ENCODE measurements around the gene CFL1. TPM values are rescaled to one million over a fixed set of nuclear protein-coding genes. Genes with fewer than 3 reads are reported as not detected.

The CFL1 gene
- total and polyA plus RNA-seq, 7 experiments from 2014 or later, result 403 to 2,314 (median 802) TPM

DNA sequence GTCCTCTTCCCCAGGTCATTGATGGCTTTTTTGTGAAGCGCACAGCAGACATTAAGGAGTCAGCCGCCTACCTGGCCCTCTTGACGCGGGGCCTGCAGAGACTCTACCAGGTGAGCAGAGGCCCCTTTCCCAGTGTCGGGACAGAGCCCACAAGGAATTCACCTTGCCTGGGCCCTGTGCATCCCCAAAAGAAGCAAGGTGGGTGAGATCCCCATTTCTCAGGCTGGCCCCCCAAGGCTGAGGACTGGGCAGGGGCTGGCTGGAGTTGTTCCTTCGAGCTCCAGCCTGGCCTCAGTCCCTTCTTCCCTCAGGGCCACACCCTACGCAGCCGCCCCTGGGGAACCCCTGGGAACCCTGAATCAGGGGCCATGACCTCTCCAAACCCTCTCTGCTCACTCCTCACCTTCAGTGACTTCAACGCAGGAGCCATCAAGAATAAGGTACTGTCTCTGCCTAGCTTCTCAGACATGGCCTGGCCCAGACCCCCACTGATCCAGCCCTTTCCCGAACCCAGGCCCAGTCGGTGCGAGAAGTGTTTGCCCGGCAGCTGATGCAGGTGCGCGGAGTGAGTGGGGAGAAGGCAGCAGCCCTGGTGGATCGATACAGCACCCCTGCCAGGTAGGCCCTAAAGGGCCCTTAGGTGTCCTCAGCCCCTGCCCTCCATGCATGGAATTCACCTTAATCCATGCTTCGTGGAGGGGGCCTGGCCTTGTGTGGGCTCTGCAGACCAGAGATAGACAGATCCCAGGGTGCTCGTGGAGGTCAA, 6.9 kb upstream of the CFL1 start:
- Histone ChIP-seq H3K4me3 (ENCODE audit: low read length) (no peak overlapping the region), H3K4me1 (ENCODE audit: control insufficient read depth in 2 of 2, insufficient read depth in 2 of 2, low read length in 2 of 2) (peaks cover 12 to 15% of the 10 kb centered on the region in 2 donors), H3K36me3 (ENCODE audit: control insufficient read depth in 2 of 3, insufficient read depth in 3 of 3, low read length in 3 of 3) (peaks cover 5 to 60% (median 12%) of the 10 kb centered on the region in 3 experiments), H3K27ac (ENCODE audit: low read depth, low read length) (no peak overlapping the region), H3K9me3 (ENCODE audit: control insufficient read depth in 2 of 3, low read length in 3 of 3) (no peaks in the 10 kb centered on the region), H3K27me3 (ENCODE audit: control insufficient read depth in 2 of 2, insufficient read depth in 2 of 2, low read length in 2 of 2) (no peaks in the 10 kb centered on the region)
- H3K36me3 Mint-ChIP-seq, result peaks cover 0 to 18% (median 9%) of the 10 kb centered on the region in 5 donors
- CTCF ChIA-PET, result interaction anchor here (2.1 to 8.3 kb wide), 2 partner anchors 20 to 23 kb away, joined by 9 to 159 read pairs; partner anchors contain the start of genes CCDC85B and FIBP
- no peak for ATAC-seq
- intact Hi-C loops (cut with micrococcal nuclease), result no loop called here
- H3K9me3 Mint-ChIP-seq, result no peaks in the 10 kb centered on the region
- H3K4me3 Mint-ChIP-seq, result no peak overlapping the region
- no peaks in the 10 kb centered on the region for H3K27me3 Mint-ChIP-seq
- H3K4me1 Mint-ChIP-seq, result peaks cover 17 to 30% (median 19%) of the 10 kb centered on the region in 7 donors
- no peak for DNase-seq
- POLR2A ChIA-PET, result interaction anchor here (12.9 kb wide), 1 partner anchor 24 kb away, joined by 316 read pairs; the partner anchor contains the start of genes CCDC85B and FIBP
- peak overlapping the region in 1 of 9 donors; percentile 38 for H3K27ac Mint-ChIP-seq

GRCh38 chr11:65863889-65864705, 6.1 kb upstream of the CFL1 start:
- DNase-seq, result peak in 1 of 9 donors; percentile 6
- H3K36me3 Mint-ChIP-seq, result peaks cover 0 to 20% (median 9%) of the 10 kb centered on the region in 5 donors
- no peaks in the 10 kb centered on the region for H3K27me3 Mint-ChIP-seq
- peak overlapping the region in 1 of 9 donors; percentile 51 for H3K27ac Mint-ChIP-seq
- Histone ChIP-seq H3K4me1 (ENCODE audit: control insufficient read depth in 2 of 2, insufficient read depth in 2 of 2, low read length in 2 of 2) (peaks cover 12 to 16% of the 10 kb centered on the region in 2 donors), H3K4me3 (ENCODE audit: low read length) (no peak overlapping the region), H3K36me3 (ENCODE audit: control insufficient read depth in 2 of 3, insufficient read depth in 3 of 3, low read length in 3 of 3) (peaks cover 5 to 60% (median 12%) of the 10 kb centered on the region in 3 experiments), H3K9me3 (ENCODE audit: control insufficient read depth in 2 of 3, low read length in 3 of 3) (no peaks in the 10 kb centered on the region), H3K27me3 (ENCODE audit: control insufficient read depth in 2 of 2, insufficient read depth in 2 of 2, low read length in 2 of 2) (no peaks in the 10 kb centered on the region), H3K27ac (ENCODE audit: low read depth, low read length) (no peak overlapping the region)
- ChIA-PET CTCF (interaction anchor here (8.3 kb wide), 1 partner anchor 24 kb away, joined by 159 read pairs; the partner anchor contains the start of genes CCDC85B and FIBP), POLR2A (interaction anchor here (0.8 to 12.9 kb wide), 3 partner anchors 6 to 25 kb away, joined by 3 to 316 read pairs (median 109); partner anchors contain the start of genes CCDC85B, EFEMP2 and FIBP)
- no peak for ATAC-seq
- intact Hi-C loops (cut with micrococcal nuclease), result no loop called here
- H3K9me3 Mint-ChIP-seq, result no peaks in the 10 kb centered on the region
- peaks cover 17 to 30% (median 19%) of the 10 kb centered on the region in 7 donors for H3K4me1 Mint-ChIP-seq
- no peak overlapping the region for H3K4me3 Mint-ChIP-seq

DNA sequence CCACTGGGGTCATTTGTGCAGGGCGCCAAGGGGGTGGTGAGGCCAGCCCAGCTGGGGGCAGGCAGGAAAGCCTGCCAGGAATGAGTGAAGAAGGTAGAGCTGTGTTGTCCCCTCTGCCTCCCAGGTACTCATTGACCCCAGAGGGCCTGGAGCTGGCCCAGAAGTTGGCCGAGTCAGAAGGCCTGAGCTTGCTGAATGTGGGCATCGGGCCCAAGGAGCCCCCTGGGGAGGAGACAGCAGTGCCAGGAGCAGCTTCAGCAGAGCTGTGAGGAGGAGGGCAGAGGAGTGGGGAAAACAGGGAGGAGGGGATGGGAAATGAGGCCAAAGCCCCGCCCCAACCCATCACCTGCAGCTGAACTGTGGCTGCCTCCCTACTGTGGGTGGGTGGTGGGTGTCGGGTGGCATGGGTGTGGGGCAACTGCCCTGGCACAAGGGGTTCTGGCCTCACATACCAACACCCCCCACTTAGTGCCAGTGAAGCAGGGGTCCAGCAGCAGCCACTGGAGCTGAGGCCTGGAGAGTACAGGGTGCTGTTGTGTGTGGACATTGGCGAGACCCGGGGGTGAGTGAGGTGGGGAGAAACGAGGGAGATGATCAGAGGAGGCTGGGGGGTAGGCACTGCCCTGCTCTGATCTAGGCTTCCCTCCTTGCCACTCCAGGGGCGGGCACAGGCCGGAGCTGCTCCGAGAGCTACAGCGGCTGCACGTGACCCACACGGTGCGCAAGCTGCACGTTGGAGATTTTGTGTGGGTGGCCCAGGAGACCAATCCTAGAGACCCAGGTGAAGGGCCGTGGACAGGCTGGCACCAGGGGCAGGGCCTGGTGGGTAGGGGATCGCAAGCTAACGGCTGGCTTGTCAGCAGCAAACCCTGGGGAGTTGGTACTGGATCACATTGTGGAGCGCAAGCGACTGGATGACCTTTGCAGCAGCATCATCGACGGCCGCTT, 5.2 kb upstream of the CFL1 start:
- CTCF ChIA-PET, result interaction anchor here (8.3 kb wide), 1 partner anchor 25 kb away, joined by 159 read pairs; the partner anchor contains the start of genes CCDC85B and FIBP
- no peak overlapping the region for H3K4me3 ChIP-seq (ENCODE audit: low read length)
- Mint-ChIP-seq H3K9me3 (no peaks in the 10 kb centered on the region), H3K27ac (peak overlapping the region in 2 of 9 donors; percentile 28 to 62), H3K27me3 (no peaks in the 10 kb centered on the region), H3K4me3 (peak overlapping the region in 2 of 10 donors; percentile 47 to 51), H3K4me1 (peaks cover 23 to 38% (median 25%) of the 10 kb centered on the region in 7 donors), H3K36me3 (peaks cover 0 to 20% (median 9%) of the 10 kb centered on the region in 5 donors)
- POLR2A ChIA-PET, result interaction anchor here (0.7 to 12.9 kb wide), 6 partner anchors 7 to 96 kb away, joined by 3 to 316 read pairs (median 60); partner anchors contain the start of genes CCDC85B, EFEMP2, FIBP and SART1
- H3K9me3 ChIP-seq (ENCODE audit: control insufficient read depth in 2 of 3, low read length in 3 of 3), result no peaks in the 10 kb centered on the region
- H3K4me1 ChIP-seq (ENCODE audit: control insufficient read depth in 2 of 2, insufficient read depth in 2 of 2, low read length in 2 of 2), result peaks cover 18 to 24% of the 10 kb centered on the region in 2 donors
- peaks cover 5 to 60% (median 12%) of the 10 kb centered on the region in 3 experiments for H3K36me3 ChIP-seq (ENCODE audit: control insufficient read depth in 2 of 3, insufficient read depth in 3 of 3, low read length in 3 of 3)
- intact Hi-C loops (cut with micrococcal nuclease), result no loop called here
- no peaks in the 10 kb centered on the region for H3K27me3 ChIP-seq (ENCODE audit: control insufficient read depth in 2 of 2, insufficient read depth in 2 of 2, low read length in 2 of 2)
- no peak overlapping the region for H3K27ac ChIP-seq (ENCODE audit: low read depth, low read length)
- no peak for ATAC-seq
- peak in 1 of 9 donors; percentile 6 for DNase-seq

GRCh38 chr11:65862191-65862735, 4.3 kb upstream of the CFL1 start:
- Histone ChIP-seq H3K36me3 (ENCODE audit: control insufficient read depth in 2 of 3, insufficient read depth in 3 of 3, low read length in 3 of 3) (peaks cover 5 to 63% (median 12%) of the 10 kb centered on the region in 3 experiments), H3K27ac (ENCODE audit: low read depth, low read length) (peak overlapping the region; percentile 88), H3K4me3 (ENCODE audit: low read length) (no peak overlapping the region), H3K9me3 (ENCODE audit: control insufficient read depth in 2 of 3, low read length in 3 of 3) (no peaks in the 10 kb centered on the region), H3K27me3 (ENCODE audit: control insufficient read depth in 2 of 2, insufficient read depth in 2 of 2, low read length in 2 of 2) (no peaks in the 10 kb centered on the region), H3K4me1 (ENCODE audit: control insufficient read depth in 2 of 2, insufficient read depth in 2 of 2, low read length in 2 of 2) (peaks cover 18 to 24% of the 10 kb centered on the region in 2 donors)
- intact Hi-C loops (cut with micrococcal nuclease), result no loop called here
- DNase-seq (peak in 1 of 9 donors; percentile 2), ATAC-seq (no peak)
- peak overlapping the region in 5 of 10 donors; percentile 47 to 100 (median 95) for H3K4me3 Mint-ChIP-seq
- peak overlapping the region in 5 of 9 donors; percentile 12 to 76 (median 59) for H3K27ac Mint-ChIP-seq
- H3K4me1 Mint-ChIP-seq, result peaks cover 23 to 38% (median 24%) of the 10 kb centered on the region in 7 donors
- H3K36me3 Mint-ChIP-seq, result peaks cover 0 to 20% (median 9%) of the 10 kb centered on the region in 5 donors
- no peaks in the 10 kb centered on the region for H3K27me3 Mint-ChIP-seq
- H3K9me3 Mint-ChIP-seq, result peaks cover 0 to 1% (median 0%) of the 10 kb centered on the region in 11 donors
- ChIA-PET POLR2A (interaction anchor here (0.7 to 12.9 kb wide), 6 partner anchors 8 to 97 kb away, joined by 3 to 316 read pairs (median 60); partner anchors contain the start of genes CCDC85B, EFEMP2, FIBP and SART1), CTCF (interaction anchor here (1.2 to 8.3 kb wide), 2 partner anchors 17 to 26 kb away, joined by 3 to 159 read pairs; partner anchors contain the start of genes CCDC85B and FIBP)

GRCh38 chr11:65861533-65862183, 3.7 kb upstream of the CFL1 start:
- Histone ChIP-seq H3K9me3 (ENCODE audit: control insufficient read depth in 2 of 3, low read length in 3 of 3) (no peaks in the 10 kb centered on the region), H3K27ac (ENCODE audit: low read depth, low read length) (peak overlapping the region; percentile 88), H3K4me1 (ENCODE audit: control insufficient read depth in 2 of 2, insufficient read depth in 2 of 2, low read length in 2 of 2) (peaks cover 18 to 25% of the 10 kb centered on the region in 2 donors), H3K36me3 (ENCODE audit: control insufficient read depth in 2 of 3, insufficient read depth in 3 of 3, low read length in 3 of 3) (peaks cover 5 to 61% (median 12%) of the 10 kb centered on the region in 3 experiments), H3K4me3 (ENCODE audit: low read length) (peak overlapping the region; percentile 65), H3K27me3 (ENCODE audit: control insufficient read depth in 2 of 2, insufficient read depth in 2 of 2, low read length in 2 of 2) (no peaks in the 10 kb centered on the region)
- intact Hi-C loops (cut with micrococcal nuclease), result no loop called here
- ATAC-seq, result no peak
- POLR2A ChIA-PET, result interaction anchor here (0.9 to 12.9 kb wide), 11 partner anchors 9 to 450 kb away, joined by 3 to 316 read pairs (median 54); partner anchors contain the start of genes BANF1, C11orf68, CCDC85B and CTSW
- Mint-ChIP-seq H3K36me3 (peaks cover 2 to 20% (median 9%) of the 10 kb centered on the region in 5 donors), H3K4me1 (peaks cover 22 to 41% (median 27%) of the 10 kb centered on the region in 7 donors), H3K4me3 (peak overlapping the region; percentile 92 to 100 (median 97)), H3K9me3 (peaks cover 0 to 1% (median 0%) of the 10 kb centered on the region in 11 donors), H3K27ac (peak overlapping the region in 8 of 9 donors; percentile 43 to 99 (median 96)), H3K27me3 (no peaks in the 10 kb centered on the region)
- CTCF ChIA-PET, result interaction anchor here (1.2 to 8.3 kb wide), 3 partner anchors 9 to 26 kb away, joined by 3 to 159 read pairs (median 30); partner anchors contain the start of genes CCDC85B and FIBP
- DNase-seq, result peak in 2 of 9 donors; percentile 3 to 21
